ENCODE measurements around the gene CPT1C.

CPT1C gene

DNA sequence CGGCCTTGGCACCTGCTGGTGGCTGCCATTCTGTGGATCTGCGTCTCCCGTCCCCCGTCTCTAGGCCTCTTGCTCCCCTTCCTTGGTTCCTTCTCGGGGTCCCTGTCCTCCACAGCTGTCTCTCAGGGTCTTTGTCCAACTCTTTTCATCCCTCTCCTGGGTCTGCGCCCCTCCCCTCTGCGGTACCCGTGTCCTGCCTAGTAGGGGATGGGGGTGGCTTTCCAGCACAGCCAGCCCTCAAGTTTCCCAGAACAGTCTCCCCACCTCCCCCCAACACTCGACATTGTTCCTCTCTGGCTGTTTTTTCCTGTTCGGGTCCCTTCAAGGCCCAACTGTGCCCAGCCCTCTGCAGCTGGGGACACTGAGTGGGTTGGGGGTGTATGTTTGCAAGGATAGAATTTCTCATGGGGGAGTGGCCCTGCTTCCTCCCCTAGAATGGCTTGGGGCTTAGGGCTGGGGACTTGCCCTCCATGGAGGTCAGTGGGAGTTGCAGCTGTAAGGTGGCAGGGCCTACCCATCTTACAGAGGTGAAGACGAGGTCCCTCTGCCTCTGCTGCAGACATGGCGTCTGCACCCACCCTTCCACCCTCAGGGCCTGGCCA, 2.3 kb upstream of the CPT1C start:
- DNase-seq (ENCODE audit: low read depth in 1 of 2, low spot score in 1 of 2): no peak
- TF ChIP-seq JUND (IDR thresholded peaks at IDR 0.05; ENCODE audit: low read depth): no peak
- in situ Hi-C loops (cut with HindIII; ENCODE audit: low pct_unique_long_range_greater_than_20kb, low sequenced_read_pairs): no loop called here

GRCh38 chr19:49689133-49690078, 1.5 kb upstream of the CPT1C start, which contains the start of gene ADM5:
TSS of gene ADM5 (plus strand) at chr19:49689594. CDS start at chr19:49689838, 244 bp downstream.
- TF ChIP-seq JUND (IDR thresholded peaks at IDR 0.05; ENCODE audit: low read depth): no peak
- DNase-seq (ENCODE audit: low read depth in 1 of 2, low spot score in 1 of 2): no peak
- in situ Hi-C loops (cut with HindIII; ENCODE audit: low pct_unique_long_range_greater_than_20kb, low sequenced_read_pairs): no loop called here

- no peak for TF ChIP-seq JUND (IDR thresholded peaks at IDR 0.05; ENCODE audit: low read depth)
- in situ Hi-C loops (cut with HindIII; ENCODE audit: low pct_unique_long_range_greater_than_20kb, low sequenced_read_pairs): no loop called here
- no peak for DNase-seq (ENCODE audit: low read depth in 1 of 2, low spot score in 1 of 2)
Measured at GRCh38 chr19:49690079-49690655, 749 bp upstream of the CPT1C start.

GRCh38 chr19:49691243-49692146, 579 bp downstream of the CPT1C start:
- DNase-seq (ENCODE audit: low read depth in 1 of 2, low spot score in 1 of 2): no peak
- no peak for TF ChIP-seq JUND (IDR thresholded peaks at IDR 0.05; ENCODE audit: low read depth)
- in situ Hi-C loops (cut with HindIII; ENCODE audit: low pct_unique_long_range_greater_than_20kb, low sequenced_read_pairs): no loop called here

- no peak for TF ChIP-seq JUND (IDR thresholded peaks at IDR 0.05; ENCODE audit: low read depth)
- DNase-seq (ENCODE audit: low read depth in 1 of 2, low spot score in 1 of 2): no peak
- in situ Hi-C loops (cut with HindIII; ENCODE audit: low pct_unique_long_range_greater_than_20kb, low sequenced_read_pairs): no loop called here
Measured at GRCh38 chr19:49692147-49692506, 1.2 kb downstream of the CPT1C start.

DNA sequence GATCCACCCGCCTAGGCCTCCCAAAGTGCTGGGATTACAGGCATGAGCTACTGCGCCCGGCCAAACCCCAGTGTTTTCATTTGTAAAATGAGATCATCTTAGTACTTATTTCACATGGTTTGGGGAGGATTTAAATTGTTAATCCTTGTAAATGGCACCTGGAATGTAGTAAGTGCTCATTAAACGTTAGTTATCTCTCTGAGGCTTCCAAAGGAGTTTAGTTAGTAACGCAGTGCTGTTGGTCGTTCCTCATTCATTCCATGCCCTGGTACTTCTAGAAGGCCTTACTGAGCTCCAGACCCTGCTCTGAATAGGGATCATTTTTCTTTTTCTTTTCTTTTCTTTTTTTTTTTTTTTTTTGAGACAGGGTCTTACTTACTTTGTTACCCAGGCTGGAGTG, 5.2 kb downstream of the CPT1C start:
- in situ Hi-C loops (cut with HindIII; ENCODE audit: low pct_unique_long_range_greater_than_20kb, low sequenced_read_pairs): no loop called here
- TF ChIP-seq JUND (IDR thresholded peaks at IDR 0.05; ENCODE audit: low read depth): no peak
- no peak for DNase-seq (ENCODE audit: low read depth in 1 of 2, low spot score in 1 of 2)

DNA sequence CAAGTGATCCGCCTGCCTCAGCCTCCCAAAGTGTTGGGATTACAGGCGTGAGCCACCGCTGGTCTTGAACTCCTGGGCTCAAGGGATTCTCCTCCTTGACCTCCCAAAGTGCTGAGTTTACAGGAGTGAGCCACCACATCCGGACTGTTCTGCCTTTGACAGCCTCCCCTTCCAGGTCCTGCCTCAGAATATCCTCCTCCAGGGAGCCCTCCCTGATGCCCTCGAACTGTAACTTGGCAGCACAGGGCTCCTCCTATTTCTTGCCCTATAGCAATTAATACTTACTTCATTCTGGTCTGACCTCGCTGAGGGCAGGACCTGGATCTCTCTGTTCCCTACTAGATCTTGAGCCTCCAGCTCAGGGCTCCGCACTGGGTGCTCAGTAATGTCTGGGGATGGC, 5.9 kb downstream of the CPT1C start:
- no peak for DNase-seq (ENCODE audit: low read depth in 1 of 2, low spot score in 1 of 2)
- in situ Hi-C loops (cut with HindIII; ENCODE audit: low pct_unique_long_range_greater_than_20kb, low sequenced_read_pairs): no loop called here
- TF ChIP-seq JUND (IDR thresholded peaks at IDR 0.05; ENCODE audit: low read depth): no peak

GRCh38 chr19:49699364-49699763, 8.4 kb downstream of the CPT1C start:
- in situ Hi-C loops (cut with HindIII; ENCODE audit: low pct_unique_long_range_greater_than_20kb, low sequenced_read_pairs): no loop called here
- no peak for DNase-seq (ENCODE audit: low read depth in 1 of 2, low spot score in 1 of 2)
- TF ChIP-seq JUND (IDR thresholded peaks at IDR 0.05; ENCODE audit: low read depth): no peak

GRCh38 chr19:49700563-49700962, 9.6 kb downstream of the CPT1C start:
- DNase-seq (ENCODE audit: low read depth in 1 of 2, low spot score in 1 of 2): no peak
- TF ChIP-seq JUND (IDR thresholded peaks at IDR 0.05; ENCODE audit: low read depth): no peak
- in situ Hi-C loops (cut with HindIII; ENCODE audit: low pct_unique_long_range_greater_than_20kb, low sequenced_read_pairs): no loop called here

DNA sequence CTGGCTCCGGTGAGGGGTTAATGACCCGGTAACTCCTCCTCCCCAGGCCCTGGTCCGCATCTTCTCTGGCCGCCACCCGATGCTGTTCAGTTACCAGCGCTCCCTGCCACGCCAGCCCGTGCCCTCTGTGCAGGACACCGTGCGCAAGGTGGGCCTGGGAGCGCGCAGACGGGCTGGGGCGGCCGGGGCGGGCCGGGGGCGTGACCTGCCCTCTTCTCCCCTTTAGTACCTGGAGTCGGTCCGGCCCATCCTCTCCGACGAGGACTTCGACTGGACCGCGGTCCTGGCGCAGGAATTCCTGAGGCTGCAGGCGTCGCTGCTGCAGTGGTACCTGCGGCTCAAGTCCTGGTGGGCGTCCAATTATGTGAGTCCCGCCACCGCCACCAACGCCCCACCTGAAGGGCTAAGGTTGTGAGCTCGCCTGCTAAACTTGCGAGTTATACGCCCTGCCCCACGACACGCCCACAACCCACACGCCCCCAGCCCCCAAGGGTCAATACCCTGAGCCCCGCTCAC, 10.4 kb downstream of the CPT1C start:
- in situ Hi-C loops (cut with HindIII; ENCODE audit: low pct_unique_long_range_greater_than_20kb, low sequenced_read_pairs): no loop called here
- TF ChIP-seq JUND (IDR thresholded peaks at IDR 0.05; ENCODE audit: low read depth): no peak
- DNase-seq (ENCODE audit: low read depth in 1 of 2, low spot score in 1 of 2): no peak

DNA sequence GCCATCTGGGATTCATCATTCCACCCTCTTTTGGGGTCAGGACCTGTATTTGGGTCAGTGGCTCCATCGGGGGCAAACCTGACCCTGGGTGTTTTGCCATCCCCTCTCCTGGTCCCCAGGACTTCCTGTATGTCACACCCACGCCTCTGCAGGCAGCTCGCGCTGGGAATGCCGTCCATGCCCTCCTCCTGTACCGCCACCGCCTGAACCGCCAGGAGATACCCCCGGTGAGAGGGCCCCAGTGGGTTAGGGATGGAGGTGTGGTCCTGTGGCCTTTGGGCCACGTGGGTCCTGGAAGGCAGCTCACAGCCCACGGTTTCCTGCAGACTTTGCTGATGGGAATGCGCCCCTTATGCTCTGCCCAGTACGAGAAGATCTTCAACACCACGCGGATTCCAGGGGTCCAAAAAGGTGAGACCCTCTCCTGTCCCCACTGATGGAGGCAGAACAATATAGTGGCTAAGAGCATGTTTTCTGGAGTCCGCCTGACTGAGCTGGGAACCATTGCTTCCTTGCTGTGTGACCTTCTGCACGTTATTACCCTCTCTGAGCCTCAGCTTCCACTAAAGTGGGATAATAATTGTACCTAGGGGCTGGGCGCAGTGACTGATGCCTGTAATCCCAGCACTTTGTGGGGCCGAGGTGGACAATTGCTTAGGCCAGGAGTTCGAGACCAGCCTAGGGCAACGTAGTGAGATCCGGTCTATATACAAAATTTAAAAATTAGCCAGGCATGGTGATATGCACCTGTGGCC, 14.1 kb downstream of the CPT1C start:
- TF ChIP-seq JUND (IDR thresholded peaks at IDR 0.05; ENCODE audit: low read depth): no peak

More for the DNA sequence above, 14.1 kb downstream of the CPT1C start:
- DNase-seq (ENCODE audit: low read depth in 1 of 2, low spot score in 1 of 2): no peak
- in situ Hi-C loops (cut with HindIII; ENCODE audit: low pct_unique_long_range_greater_than_20kb, low sequenced_read_pairs): no loop called here
